HG02943 (cell line): Measurements from ENCODE around the gene SSX1.
"Not testable (repeated sequence)": the region's sequence is repeated elsewhere in the genome, so short reads cannot be mapped to it uniquely, and the experiment has no call there.

ENCODE experiments used
- ATAC-seq: cut with Tn5 transposase; IDR thresholded peaks from one replicate; pipeline ENCODE4 v1.9.1; 2021; ENCODE audit warnings: mild to moderate bottlenecking, low read depth, moderate library complexity; ENCODE audit not compliant: unreplicated experiment

SSX1 gene, protein sequence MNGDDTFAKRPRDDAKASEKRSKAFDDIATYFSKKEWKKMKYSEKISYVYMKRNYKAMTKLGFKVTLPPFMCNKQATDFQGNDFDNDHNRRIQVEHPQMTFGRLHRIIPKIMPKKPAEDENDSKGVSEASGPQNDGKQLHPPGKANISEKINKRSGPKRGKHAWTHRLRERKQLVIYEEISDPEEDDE

DNA sequence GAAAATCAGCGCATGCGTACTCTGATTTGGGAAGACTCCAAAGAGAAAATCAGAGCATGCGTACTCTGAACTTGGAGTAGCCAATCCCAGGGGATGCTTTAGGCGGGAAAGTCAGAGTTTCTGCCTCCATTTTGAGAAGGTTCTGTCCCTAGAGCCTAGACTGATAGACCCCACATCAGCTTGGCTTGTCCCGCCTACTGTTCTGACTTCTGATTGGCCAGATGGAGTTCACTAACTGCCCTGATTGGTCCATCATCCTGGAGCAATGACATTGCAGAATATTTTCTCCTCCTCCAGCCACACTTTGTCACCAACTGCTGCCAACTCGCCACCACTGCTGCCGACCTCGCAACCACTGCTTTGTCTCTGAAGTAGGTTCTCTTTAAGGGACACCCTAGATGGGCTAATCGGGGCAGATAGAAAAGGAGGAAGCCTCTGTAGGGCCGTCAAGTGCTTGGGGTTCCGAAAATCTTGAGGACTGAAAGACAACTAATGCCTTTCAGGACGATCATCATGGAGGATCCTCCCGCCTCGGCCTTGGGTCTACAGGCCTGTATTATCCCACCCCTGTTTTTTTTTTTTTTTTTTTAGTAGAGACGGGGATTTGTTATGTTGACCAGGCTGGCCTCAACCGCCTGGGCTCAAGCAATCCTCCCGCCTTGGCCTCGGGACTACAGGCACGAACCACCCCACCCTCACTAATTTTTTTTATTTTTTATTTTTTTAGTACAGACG, at the start of gene SSX1:
TSS of gene SSX1 (plus strand) at position 331 of the 735 bp plus-strand sequence. CDS start 1,850 bp downstream, outside the sequence.
- not testable (repeated sequence) for ATAC-seq

DNA sequence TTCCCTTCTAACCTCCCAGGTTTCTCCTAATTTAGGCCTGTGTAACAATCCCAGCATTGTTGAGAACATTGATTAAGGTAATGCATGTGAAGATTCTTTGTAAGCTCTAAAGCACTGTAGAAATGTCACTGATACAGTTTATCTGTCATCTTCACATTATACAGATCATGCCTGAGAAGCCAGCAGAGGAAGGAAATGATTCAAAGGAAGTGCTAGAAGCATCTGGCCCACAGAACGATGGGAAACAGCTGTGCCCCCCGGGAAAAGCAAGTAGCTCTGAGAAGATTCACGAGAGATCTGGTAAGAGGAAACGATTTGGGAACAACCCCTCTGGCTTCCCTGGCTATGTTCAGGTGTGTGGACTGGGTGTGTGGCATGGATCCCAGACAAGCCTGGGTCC, 40.9 kb upstream of the SSX1 start:
- ATAC-seq: not testable (repeated sequence)

DNA sequence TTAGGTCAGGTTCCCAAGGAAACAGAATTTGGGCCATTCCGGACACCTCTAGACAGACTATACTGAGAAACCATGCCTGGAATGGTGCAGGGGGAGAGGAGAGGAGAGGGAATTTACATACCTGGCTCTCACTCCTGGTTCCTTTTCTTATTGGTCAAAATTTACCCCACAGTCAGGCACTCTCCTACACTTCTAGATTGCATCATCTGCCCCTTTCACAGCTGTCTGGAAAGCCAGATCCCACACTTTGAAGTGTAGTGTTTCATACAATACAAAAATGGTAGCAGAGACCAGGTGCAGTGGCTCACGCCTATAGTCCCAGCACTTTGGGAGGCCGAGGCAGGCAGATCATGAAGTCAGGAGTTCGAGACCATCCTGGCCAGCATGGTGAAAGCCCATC, 31.0 kb upstream of the SSX1 start:
- not testable (repeated sequence) for ATAC-seq

DNA sequence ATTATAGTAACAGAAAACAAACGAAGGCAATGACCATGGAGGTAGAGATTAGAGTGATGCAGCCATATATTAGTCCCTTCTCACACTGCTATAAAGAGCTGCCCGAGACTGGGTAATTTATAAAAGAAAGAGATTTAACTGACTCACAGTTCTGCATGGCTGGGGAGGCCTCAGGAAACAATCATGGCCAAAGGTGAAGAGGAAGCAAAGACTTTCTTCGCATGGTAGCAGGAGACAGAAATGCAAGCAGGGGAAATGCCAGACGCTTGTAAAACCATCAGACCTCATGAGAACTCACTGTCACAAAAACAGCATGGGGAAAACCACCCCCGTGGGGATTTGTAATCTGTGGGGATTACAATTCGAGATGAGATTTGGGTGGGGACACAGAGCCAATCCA, 2.2 kb upstream of the SSX1 start:
- ATAC-seq: not testable (repeated sequence)

DNA sequence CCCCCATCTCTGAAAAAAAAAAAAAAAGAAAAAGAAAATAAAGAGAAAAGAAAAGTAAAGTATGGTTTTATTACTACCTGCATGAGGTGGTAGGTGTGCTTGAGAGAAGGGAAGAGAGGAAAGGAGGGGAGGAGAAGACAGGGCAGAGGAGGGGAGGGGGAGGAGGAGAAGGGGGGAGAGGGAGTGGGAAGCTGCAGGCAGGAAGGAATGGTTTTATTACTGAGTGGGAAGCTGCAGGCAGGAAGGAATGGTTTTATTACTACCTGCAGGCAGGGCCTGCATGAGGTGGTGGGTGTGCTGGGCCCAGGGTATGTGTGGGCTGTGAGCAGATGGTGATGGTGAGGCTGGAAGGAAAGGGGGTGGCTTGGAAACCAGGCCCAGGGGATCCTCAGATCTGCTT, 19.2 kb downstream of the SSX1 start:
- ATAC-seq: not testable (repeated sequence)

DNA sequence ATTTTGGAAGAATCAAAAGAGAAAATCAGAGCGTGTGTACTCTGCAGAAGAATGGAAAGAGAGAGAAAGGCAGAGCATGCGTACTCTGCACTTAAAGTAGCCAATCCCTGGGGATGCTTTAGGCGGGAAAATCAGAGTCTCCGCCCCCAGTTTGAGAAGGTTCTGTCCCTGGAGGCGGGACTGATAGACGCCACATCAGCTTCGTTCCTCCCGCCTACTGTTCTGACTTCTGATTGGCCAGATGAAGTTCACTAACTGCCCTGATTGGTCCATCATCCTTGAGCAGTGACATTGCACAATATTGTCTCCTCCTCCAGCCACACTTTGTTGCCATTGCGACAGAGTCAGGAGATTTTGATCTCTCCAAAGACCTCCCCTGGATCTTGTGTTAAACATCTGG, 23.8 kb downstream of the SSX1 start:
- ATAC-seq: no peak

DNA sequence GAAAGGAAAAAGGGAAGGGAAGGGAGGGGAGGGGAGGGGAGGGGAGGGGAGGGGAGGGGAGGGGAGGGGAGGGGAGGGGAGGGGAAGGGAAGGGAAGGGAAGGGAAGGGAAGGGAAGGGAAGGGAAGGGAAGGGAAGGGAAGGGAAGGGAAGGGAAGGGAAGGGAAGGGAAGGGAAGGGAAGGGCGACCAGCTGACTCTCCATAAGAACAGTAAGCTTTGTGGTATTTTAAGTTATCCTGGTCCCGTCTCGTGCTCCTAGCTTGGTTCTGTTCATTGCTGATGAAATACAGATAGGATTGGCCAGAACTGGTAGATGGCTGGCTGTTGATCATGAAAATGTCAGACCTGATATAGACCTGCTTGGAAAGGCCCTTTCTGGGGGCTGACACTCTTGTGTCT, 25.5 kb downstream of the SSX1 start:
- ATAC-seq: not testable (repeated sequence)

DNA sequence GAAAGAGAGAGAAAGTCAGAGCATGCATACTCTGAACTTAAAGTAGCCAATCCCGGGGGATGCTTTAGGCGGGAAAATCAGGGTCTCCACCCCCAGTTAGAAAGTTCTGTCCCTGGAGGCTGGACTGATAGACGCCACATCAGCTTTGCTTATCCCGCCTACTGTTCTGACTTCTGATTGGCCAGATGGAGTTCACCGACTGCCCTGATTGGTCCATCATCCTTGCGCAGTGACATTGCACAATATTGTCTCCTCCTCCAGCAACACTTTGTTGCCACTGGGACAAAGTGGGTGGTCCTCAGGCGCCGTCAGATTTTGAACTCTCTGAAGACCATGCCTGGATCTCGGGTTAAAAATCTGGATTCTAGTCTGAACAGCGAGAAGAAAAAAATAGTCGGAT, 51.0 kb downstream of the SSX1 start:
- ATAC-seq: no peak

DNA sequence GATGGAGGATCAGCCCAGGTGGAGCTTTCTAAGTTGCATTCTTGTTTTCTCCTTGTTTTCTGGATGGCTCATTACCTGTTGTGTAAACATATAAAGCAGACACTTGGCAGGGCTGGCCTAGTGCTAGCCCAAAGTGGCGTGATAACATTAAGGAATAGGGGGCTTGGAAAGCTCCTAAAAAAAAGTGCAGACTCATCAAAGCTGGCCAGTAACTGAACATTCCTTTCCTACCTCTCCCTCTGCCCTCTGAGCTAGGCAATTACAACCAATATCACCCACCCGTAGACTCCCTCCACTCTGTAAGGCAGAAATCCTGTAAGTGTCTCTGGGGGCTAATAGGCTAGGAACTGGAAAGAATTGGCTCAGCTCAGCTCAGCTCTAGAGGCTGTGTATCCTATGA, 58.8 kb downstream of the SSX1 start:
- not testable (repeated sequence) for ATAC-seq
